Activated CD8-positive, alpha-beta T cell treated with anti-CD3 and anti-CD28 coated beads for 36 hours (primary cell): ENCODE measurements around the gene SFSWAP. TPM values are rescaled to one million over a fixed set of nuclear protein-coding genes. Genes with fewer than 3 reads are reported as not detected.

ENCODE experiments used
- ATAC-seq: fragments of 200-7000 bp; cut with Tn5 transposase; one replicate; pipeline ENCODE4 v1.10.0; 2021; ENCODE audit warnings: mild to moderate bottlenecking, moderate library complexity
- CTCF ChIA-PET: fragments of 350-600 bp; sonication (Branson Sonifier 250); formaldehyde crosslinking; loops from one replicate; lab custom pipeline; 2021; ENCODE audit warnings: antibody characterized with exemption; lab: Charles Lee
- POLR2A ChIA-PET: fragments of 350-600 bp; sonication (Branson Sonifier 250); formaldehyde crosslinking; loops from one replicate; lab custom pipeline; 2021; ENCODE audit warnings: antibody characterized with exemption; lab: Charles Lee
- DNase-seq: peaks from one replicate; pipeline ENCODE4 v3.0.0-alpha.2; 2020
- H3K27ac Mint-ChIP-seq: one replicate; pipeline ENCODE4 v1.8.0; 2021; ENCODE audit warnings: mild to moderate bottlenecking, mixed read lengths
- H3K27me3 Mint-ChIP-seq: one replicate; pipeline ENCODE4 v1.8.0; 2021; ENCODE audit warnings: mixed read lengths
- H3K36me3 Mint-ChIP-seq: one replicate; pipeline ENCODE4 v1.8.0; 2021; ENCODE audit warnings: low read depth, mixed read lengths
- H3K4me1 Mint-ChIP-seq: one replicate; pipeline ENCODE4 v1.8.0; 2021; ENCODE audit warnings: low read depth, mixed read lengths
- H3K4me3 Mint-ChIP-seq: one replicate; pipeline ENCODE4 v1.8.0; 2021; ENCODE audit warnings: mild to moderate bottlenecking, moderate library complexity, mixed read lengths
- H3K9me3 Mint-ChIP-seq: one replicate; pipeline ENCODE4 v1.8.0; 2021; ENCODE audit warnings: mixed read lengths
- CTCF ChIP-seq: fragments of 200-600 bp; IDR thresholded peaks from one replicate; pipeline ENCODE4 v1.8.0; 2022; ENCODE audit warnings: antibody characterized with exemption, mild to moderate bottlenecking
- intact Hi-C: fragments of 100-400 bp; cut with micrococcal nuclease; formaldehyde crosslinking; loops from one replicate; pipeline ENCODE4 v1.10.0; 2022
- total RNA-seq, 2 experiments: library from RNA; stranded (reverse); gene quantifications; one replicate each; pipeline ENCODE4 v1.2.3, GENCODE V29; 2021

The SFSWAP gene
- total RNA-seq, 2 experiments from 2014 or later = 47.6 to 49.3 TPM

GRCh38 chr12:131824450-131824849 is 113.6 kb downstream of the SFSWAP start:
- no peaks in the 10 kb centered on the region for H3K36me3 Mint-ChIP-seq
- CTCF ChIA-PET = no interaction called here
- DNase-seq (no peak), ATAC-seq (no peak)
- H3K27me3 Mint-ChIP-seq = peaks cover 30% of the 10 kb centered on the region
- intact Hi-C loops = no loop called here
- no peaks in the 10 kb centered on the region for H3K9me3 Mint-ChIP-seq
- TF ChIP-seq CTCF = no peak
- POLR2A ChIA-PET = no interaction called here
- H3K4me3 Mint-ChIP-seq = no peak overlapping the region
- H3K4me1 Mint-ChIP-seq = peaks cover 3% of the 10 kb centered on the region
- H3K27ac Mint-ChIP-seq = no peak overlapping the region

- ChIA-PET CTCF (interaction anchor here (0.7 kb wide), 1 partner anchor 216 kb away, joined by 3 read pairs; no protein-coding TSS in a partner anchor), POLR2A (no interaction called here)
- no peak for ATAC-seq
- no peak for TF ChIP-seq CTCF
- Mint-ChIP-seq H3K9me3 (no peaks in the 10 kb centered on the region), H3K27me3 (peaks cover 30% of the 10 kb centered on the region), H3K27ac (no peak overlapping the region), H3K4me1 (peaks cover 4% of the 10 kb centered on the region), H3K36me3 (no peaks in the 10 kb centered on the region), H3K4me3 (no peak overlapping the region)
- DNase-seq = no peak
- intact Hi-C loops = no loop called here
Observed at GRCh38 chr12:131825146-131825892, 114.4 kb downstream of the SFSWAP start.

GRCh38 chr12:131826097-131826928 is 115.4 kb downstream of the SFSWAP start:
- POLR2A ChIA-PET = no interaction called here
- H3K27ac Mint-ChIP-seq = no peak overlapping the region
- intact Hi-C loops = no loop called here
- no peak for DNase-seq
- no peaks in the 10 kb centered on the region for H3K36me3 Mint-ChIP-seq
- peaks cover 10% of the 10 kb centered on the region for H3K4me1 Mint-ChIP-seq
- no peak for ATAC-seq
- H3K9me3 Mint-ChIP-seq = no peaks in the 10 kb centered on the region
- CTCF ChIA-PET = interaction anchor here (0.7 to 1.2 kb wide), 2 partner anchors 9 to 217 kb away, joined by 3 read pairs; no protein-coding TSS in a partner anchor
- peaks cover 34% of the 10 kb centered on the region for H3K27me3 Mint-ChIP-seq
- H3K4me3 Mint-ChIP-seq = no peak overlapping the region
- no peak for TF ChIP-seq CTCF

- CTCF ChIA-PET = interaction anchor here (1.2 kb wide), 1 partner anchor 218 kb away, joined by 3 read pairs; no protein-coding TSS in a partner anchor
Observed at GRCh38 chr12:131827961-131828534, 117.2 kb downstream of the SFSWAP start, which contains the start of gene MMP17. TSS of gene MMP17 (plus strand) at chr12:131828393. CDS start at chr12:131828495, 102 bp downstream.

More at GRCh38 chr12:131827961-131828534, 117.2 kb downstream of the SFSWAP start, which contains the start of gene MMP17:
- H3K27me3 Mint-ChIP-seq = peaks cover 43% of the 10 kb centered on the region
- POLR2A ChIA-PET = no interaction called here
- peak; percentile 26 for TF ChIP-seq CTCF
- ATAC-seq (peak; percentile 72), DNase-seq (peak; percentile 47)
- H3K36me3 Mint-ChIP-seq = no peaks in the 10 kb centered on the region
- H3K27ac Mint-ChIP-seq = no peak within 1 kb of the TSS
- no peaks in the 10 kb centered on the region for H3K9me3 Mint-ChIP-seq
- H3K4me1 Mint-ChIP-seq = peaks cover 13% of the 10 kb centered on the region
- intact Hi-C loops = no loop called here
- H3K4me3 Mint-ChIP-seq = peak within 1 kb of the TSS; percentile 53
